Hepatocyte (in vitro differentiated cells): ENCODE measurements around the gene CHD1.

Experiments used
- EZH2phosphoT487 ChIP-seq: fragments of 200-600 bp; sonication (generic); IDR thresholded peaks from one replicate; pipeline ENCODE4 v1.6.1; 2018; ENCODE audit warnings: antibody characterized with exemption, mild to moderate bottlenecking, low read depth, moderate library complexity; ENCODE audit not compliant: unreplicated experiment, severe bottlenecking
- TF ChIP-seq, protein P1 (sequence below): fragments of 200-600 bp; sonication (generic); IDR thresholded peaks from 2 replicates; pipeline ENCODE4 v1.5.1; 2016; ENCODE audit warnings: antibody characterized with exemption, mild to moderate bottlenecking; ENCODE audit not compliant: poor library complexity

GRCh38 chr5:98816582-98817222 lies 112.1 kb downstream of the CHD1 start:
- TF ChIP-seq EZH2phosphoT487, result no peak
- TF ChIP-seq, protein P1, sequence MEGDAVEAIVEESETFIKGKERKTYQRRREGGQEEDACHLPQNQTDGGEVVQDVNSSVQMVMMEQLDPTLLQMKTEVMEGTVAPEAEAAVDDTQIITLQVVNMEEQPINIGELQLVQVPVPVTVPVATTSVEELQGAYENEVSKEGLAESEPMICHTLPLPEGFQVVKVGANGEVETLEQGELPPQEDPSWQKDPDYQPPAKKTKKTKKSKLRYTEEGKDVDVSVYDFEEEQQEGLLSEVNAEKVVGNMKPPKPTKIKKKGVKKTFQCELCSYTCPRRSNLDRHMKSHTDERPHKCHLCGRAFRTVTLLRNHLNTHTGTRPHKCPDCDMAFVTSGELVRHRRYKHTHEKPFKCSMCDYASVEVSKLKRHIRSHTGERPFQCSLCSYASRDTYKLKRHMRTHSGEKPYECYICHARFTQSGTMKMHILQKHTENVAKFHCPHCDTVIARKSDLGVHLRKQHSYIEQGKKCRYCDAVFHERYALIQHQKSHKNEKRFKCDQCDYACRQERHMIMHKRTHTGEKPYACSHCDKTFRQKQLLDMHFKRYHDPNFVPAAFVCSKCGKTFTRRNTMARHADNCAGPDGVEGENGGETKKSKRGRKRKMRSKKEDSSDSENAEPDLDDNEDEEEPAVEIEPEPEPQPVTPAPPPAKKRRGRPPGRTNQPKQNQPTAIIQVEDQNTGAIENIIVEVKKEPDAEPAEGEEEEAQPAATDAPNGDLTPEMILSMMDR, result no peak
